ENCODE results near the gene GABBR1. TPM values are rescaled to one million over a fixed set of nuclear protein-coding genes. Genes with fewer than 3 reads are reported as not detected.

Gene GABBR1
- total RNA-seq, 8 experiments from 2014 or later, result 6.4 to 53.2 (median 40.3) TPM

Other genes with a start within 250 kb of the GABBR1 start
- under 1 TPM in 1 of 8 experiments, not detected in 7; 0.66 TPM for gene OR12D2, start 237.6 kb downstream of the GABBR1 start, total RNA-seq
- under 1 TPM in 1 of 8 experiments, not detected in 7; 0.19 TPM for gene OR12D1, start 218.3 kb downstream of the GABBR1 start, total RNA-seq
- 1 to 10 TPM in 1 of 8 experiments, under 1 TPM in 5, not detected in 2; 0.23 to 1.2 (median 0.41) TPM for gene OR10C1, start 193.9 kb downstream of the GABBR1 start, total RNA-seq
- under 1 TPM in 3 of 8 experiments, not detected in 5; 0.08 to 0.28 (median 0.28) TPM for gene OR11A1, start 176.1 kb downstream of the GABBR1 start, total RNA-seq
- gene OR2H1, start 176.0 kb downstream of the GABBR1 start, total RNA-seq, result under 1 TPM in 5 of 8 experiments, not detected in 3; 0.05 to 0.76 (median 0.27) TPM
- under 1 TPM in 2 of 8 experiments, not detected in 6; 0.14 to 0.28 TPM for gene MAS1L, start 145.2 kb downstream of the GABBR1 start, total RNA-seq
- 1 to 10 TPM in 3 of 8 experiments, under 1 TPM in 2, not detected in 3; 0.56 to 9.4 (median 1.9) TPM for gene UBD, start 73.5 kb downstream of the GABBR1 start, total RNA-seq
- gene OR2H2, start 48.1 kb downstream of the GABBR1 start, total RNA-seq, result 1 to 10 TPM in 1 of 8 experiments, under 1 TPM in 7; 0.20 to 1.4 (median 0.55) TPM
- gene MOG, start 23.9 kb upstream of the GABBR1 start, total RNA-seq, result under 1 TPM in 3 of 8 experiments, not detected in 5; 0.31 to 0.85 (median 0.84) TPM
- gene ZFP57, start 48.0 kb upstream of the GABBR1 start, total RNA-seq, result under 1 TPM in 3 of 8 experiments, not detected in 5; 0.17 to 0.84 (median 0.19) TPM
- 100 to 1,000 TPM in 1 of 8 experiments, 10 to 100 TPM in 2, 1 to 10 TPM in 1, under 1 TPM in 2, not detected in 2; 0.27 to 155 (median 15.2) TPM for gene HLA-F, start 90.3 kb upstream of the GABBR1 start, total RNA-seq
- under 1 TPM in 1 of 8 experiments, not detected in 7; 0.56 TPM for gene HLA-G, start 194.6 kb upstream of the GABBR1 start, total RNA-seq